ENCODE measurements around the gene DCBLD2. TPM values are rescaled to one million over a fixed set of nuclear protein-coding genes. Genes with fewer than 3 reads are reported as not detected.
A peak's percentile ranks its signal among the peaks of the same experiment; 100 is the strongest.

Gene DCBLD2
- polyA plus RNA-seq, 1 of the 3 experiments (the other 2 are of a cell fraction): 159 TPM

DNA sequence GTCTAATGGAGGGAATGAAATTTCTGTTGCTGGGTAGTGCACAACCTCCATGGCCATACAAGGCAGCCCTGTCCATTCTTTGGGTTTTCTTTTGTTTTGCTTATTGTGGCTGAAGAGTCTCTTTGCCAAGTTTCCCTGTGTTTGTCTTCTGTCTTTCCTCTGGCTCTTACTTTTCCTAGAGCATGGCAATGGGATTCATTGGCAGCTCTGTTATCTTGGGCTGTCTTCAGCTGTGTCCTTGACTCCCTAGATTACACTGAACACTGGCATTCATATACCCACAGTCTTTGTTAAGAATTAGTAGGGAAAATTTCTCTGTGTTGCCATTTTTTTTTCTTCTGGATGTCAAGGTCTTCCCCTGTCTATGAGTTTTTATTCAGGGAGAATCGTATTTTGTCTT is 16.1 kb upstream of the DCBLD2 start:
- WGBS (ENCODE audit: low lambda C conversion rate): 96% methylated on average over 1 of the region's 1 CpG
- Histone ChIP-seq H3K79me2 (ENCODE audit: insufficient read depth) (peaks cover 6% of the 10 kb centered on the region), H3K4me2 (0 out of 2 replicates have a peak overlapping the region, but pooled peaks have one; percentile 47), H3K9ac (no peak overlapping the region), H3K27me3 (ENCODE audit: insufficient read depth) (no peaks in the 10 kb centered on the region), H3K9me3 (no peaks in the 10 kb centered on the region), H3F3A (replicated peaks; ENCODE audit: insufficient read depth) (peaks cover 28% of the 10 kb centered on the region), H3K4me1 (ENCODE audit: control insufficient read depth in 1 of 2, insufficient read depth in 2 of 2, low read depth in 1 of 2, low read length in 1 of 2) (peaks cover 0 to 26% of the 10 kb centered on the region in 2 experiments; a peak in 1 of 4 replicates), H4K20me1 (ENCODE audit: insufficient read depth) (no peaks in the 10 kb centered on the region), H3K4me3 (ENCODE audit: low read depth in 2 of 2, low read length in 1 of 2) (no peak overlapping the region), H3K9me2 (no peaks in the 10 kb centered on the region), H3K36me3 (replicated peaks in 1 of 2; ENCODE audit: control insufficient read depth in 1 of 2, insufficient read depth in 2 of 2, low read length in 1 of 2) (no peaks in the 10 kb centered on the region), H2AFZ (ENCODE audit: low read depth) (no peak overlapping the region), H3K27ac (ENCODE audit: low read depth in 2 of 2, low read length in 1 of 2) (peak overlapping the region in 1 of 2 experiments; percentile 79; a peak in 2 of 4 replicates)
- DNase-seq: no peak
- TF ChIP-seq, protein P1, sequence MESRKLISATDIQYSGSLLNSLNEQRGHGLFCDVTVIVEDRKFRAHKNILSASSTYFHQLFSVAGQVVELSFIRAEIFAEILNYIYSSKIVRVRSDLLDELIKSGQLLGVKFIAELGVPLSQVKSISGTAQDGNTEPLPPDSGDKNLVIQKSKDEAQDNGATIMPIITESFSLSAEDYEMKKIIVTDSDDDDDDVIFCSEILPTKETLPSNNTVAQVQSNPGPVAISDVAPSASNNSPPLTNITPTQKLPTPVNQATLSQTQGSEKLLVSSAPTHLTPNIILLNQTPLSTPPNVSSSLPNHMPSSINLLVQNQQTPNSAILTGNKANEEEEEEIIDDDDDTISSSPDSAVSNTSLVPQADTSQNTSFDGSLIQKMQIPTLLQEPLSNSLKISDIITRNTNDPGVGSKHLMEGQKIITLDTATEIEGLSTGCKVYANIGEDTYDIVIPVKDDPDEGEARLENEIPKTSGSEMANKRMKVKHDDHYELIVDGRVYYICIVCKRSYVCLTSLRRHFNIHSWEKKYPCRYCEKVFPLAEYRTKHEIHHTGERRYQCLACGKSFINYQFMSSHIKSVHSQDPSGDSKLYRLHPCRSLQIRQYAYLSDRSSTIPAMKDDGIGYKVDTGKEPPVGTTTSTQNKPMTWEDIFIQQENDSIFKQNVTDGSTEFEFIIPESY (IDR thresholded peaks at IDR 0.05; ENCODE audit: borderline replicate concordance, low read depth): no peak
- TF ChIP-seq EP300 (IDR thresholded peaks at IDR 0.05; ENCODE audit: borderline replicate concordance in 1 of 2, low read depth in 1 of 2, low read length in 1 of 2): no peak
- no peak for TF ChIP-seq JUND (IDR thresholded peaks at IDR 0.05)
- no peak for TF ChIP-seq TCF12 (IDR thresholded peaks at IDR 0.05)
- TF ChIP-seq, protein P2, sequence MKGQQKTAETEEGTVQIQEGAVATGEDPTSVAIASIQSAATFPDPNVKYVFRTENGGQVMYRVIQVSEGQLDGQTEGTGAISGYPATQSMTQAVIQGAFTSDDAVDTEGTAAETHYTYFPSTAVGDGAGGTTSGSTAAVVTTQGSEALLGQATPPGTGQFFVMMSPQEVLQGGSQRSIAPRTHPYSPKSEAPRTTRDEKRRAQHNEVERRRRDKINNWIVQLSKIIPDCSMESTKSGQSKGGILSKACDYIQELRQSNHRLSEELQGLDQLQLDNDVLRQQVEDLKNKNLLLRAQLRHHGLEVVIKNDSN (IDR thresholded peaks at IDR 0.05; ENCODE audit: borderline replicate concordance, low read depth): no peak
- TF ChIP-seq CHD2 (IDR thresholded peaks at IDR 0.05; ENCODE audit: low read length, partially characterized antibody): no peak
- TF ChIP-seq, protein P3, sequence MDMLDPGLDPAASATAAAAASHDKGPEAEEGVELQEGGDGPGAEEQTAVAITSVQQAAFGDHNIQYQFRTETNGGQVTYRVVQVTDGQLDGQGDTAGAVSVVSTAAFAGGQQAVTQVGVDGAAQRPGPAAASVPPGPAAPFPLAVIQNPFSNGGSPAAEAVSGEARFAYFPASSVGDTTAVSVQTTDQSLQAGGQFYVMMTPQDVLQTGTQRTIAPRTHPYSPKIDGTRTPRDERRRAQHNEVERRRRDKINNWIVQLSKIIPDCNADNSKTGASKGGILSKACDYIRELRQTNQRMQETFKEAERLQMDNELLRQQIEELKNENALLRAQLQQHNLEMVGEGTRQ (IDR thresholded peaks at IDR 0.05; ENCODE audit: borderline replicate concordance, low read depth, low read length): no peak
- TF ChIP-seq, protein P4, sequence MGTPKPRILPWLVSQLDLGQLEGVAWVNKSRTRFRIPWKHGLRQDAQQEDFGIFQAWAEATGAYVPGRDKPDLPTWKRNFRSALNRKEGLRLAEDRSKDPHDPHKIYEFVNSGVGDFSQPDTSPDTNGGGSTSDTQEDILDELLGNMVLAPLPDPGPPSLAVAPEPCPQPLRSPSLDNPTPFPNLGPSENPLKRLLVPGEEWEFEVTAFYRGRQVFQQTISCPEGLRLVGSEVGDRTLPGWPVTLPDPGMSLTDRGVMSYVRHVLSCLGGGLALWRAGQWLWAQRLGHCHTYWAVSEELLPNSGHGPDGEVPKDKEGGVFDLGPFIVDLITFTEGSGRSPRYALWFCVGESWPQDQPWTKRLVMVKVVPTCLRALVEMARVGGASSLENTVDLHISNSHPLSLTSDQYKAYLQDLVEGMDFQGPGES (IDR thresholded peaks at IDR 0.05; ENCODE audit: low read depth, low read length): no peak
- TF ChIP-seq MXI1 (IDR thresholded peaks at IDR 0.05; ENCODE audit: low read depth, low read length): no peak
- no peak for TF ChIP-seq RXRA (IDR thresholded peaks at IDR 0.05; ENCODE audit: borderline replicate concordance, low read depth)
- TF ChIP-seq, protein P5, sequence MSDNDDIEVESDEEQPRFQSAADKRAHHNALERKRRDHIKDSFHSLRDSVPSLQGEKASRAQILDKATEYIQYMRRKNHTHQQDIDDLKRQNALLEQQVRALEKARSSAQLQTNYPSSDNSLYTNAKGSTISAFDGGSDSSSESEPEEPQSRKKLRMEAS (IDR thresholded peaks at IDR 0.05; ENCODE audit: low read depth): no peak
- no peak for TF ChIP-seq TAF1 (IDR thresholded peaks at IDR 0.05; ENCODE audit: borderline replicate concordance, low read depth, low read length)
- no peak for TF ChIP-seq SIN3A (IDR thresholded peaks at IDR 0.05; ENCODE audit: borderline replicate concordance, low read depth, low read length)
- TF ChIP-seq, protein P6, sequence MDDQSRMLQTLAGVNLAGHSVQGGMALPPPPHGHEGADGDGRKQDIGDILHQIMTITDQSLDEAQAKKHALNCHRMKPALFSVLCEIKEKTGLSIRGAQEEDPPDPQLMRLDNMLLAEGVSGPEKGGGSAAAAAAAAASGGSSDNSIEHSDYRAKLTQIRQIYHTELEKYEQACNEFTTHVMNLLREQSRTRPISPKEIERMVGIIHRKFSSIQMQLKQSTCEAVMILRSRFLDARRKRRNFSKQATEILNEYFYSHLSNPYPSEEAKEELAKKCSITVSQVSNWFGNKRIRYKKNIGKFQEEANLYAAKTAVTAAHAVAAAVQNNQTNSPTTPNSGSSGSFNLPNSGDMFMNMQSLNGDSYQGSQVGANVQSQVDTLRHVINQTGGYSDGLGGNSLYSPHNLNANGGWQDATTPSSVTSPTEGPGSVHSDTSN (IDR thresholded peaks at IDR 0.05): no peak
- ChIA-PET CTCF (no interaction called here), POLR2A (no interaction called here)
